LNCaP clone FGC (cell line): ENCODE results near the gene FRAS1.

Experiments used
- DNase-seq: peaks from one replicate; pipeline ENCODE4 v3.0.0-alpha.2; 2011; ENCODE audit warnings: low read depth
- H3K4me3 ChIP-seq: 2 replicates; pipeline ENCODE4 v1.5.1; 2011; ENCODE audit warnings: mild to moderate bottlenecking, low read depth, low read length, control low read depth
- TF ChIP-seq, protein P1 (sequence below): IDR thresholded peaks from 2 replicates; pipeline ENCODE4 v1.5.1; 2012; ENCODE audit warnings: mild to moderate bottlenecking; ENCODE audit not compliant: control insufficient read depth, insufficient read depth; ENCODE audit errors: extremely low read depth

Gene FRAS1

DNA sequence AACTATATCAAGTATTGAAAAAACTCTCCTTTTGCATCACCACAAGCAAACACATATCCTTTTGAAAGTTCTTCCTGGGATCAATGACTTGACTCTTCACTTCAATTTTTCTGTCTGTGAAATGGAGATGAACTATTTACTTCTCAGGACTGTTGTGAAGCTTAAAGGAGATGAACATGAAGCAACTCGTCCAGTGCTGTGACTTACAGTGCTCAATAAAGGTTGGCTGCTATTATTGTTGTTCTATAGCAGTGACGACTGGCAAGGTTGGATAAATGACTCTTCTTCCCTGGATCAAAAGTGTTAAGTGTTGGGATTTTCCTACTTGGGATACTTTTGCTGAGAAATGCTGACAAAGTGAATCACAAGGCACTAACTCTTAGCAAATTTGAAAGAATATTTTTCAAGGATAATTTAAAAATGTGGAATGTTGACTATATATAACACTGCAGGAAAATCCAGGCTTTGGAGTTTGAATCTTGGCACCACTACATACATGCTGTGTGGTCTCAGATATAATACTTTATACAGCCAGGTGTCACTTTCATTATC is 13.7 kb downstream of the FRAS1 start:
- DNase-seq, result no peak
- TF ChIP-seq, protein P1, sequence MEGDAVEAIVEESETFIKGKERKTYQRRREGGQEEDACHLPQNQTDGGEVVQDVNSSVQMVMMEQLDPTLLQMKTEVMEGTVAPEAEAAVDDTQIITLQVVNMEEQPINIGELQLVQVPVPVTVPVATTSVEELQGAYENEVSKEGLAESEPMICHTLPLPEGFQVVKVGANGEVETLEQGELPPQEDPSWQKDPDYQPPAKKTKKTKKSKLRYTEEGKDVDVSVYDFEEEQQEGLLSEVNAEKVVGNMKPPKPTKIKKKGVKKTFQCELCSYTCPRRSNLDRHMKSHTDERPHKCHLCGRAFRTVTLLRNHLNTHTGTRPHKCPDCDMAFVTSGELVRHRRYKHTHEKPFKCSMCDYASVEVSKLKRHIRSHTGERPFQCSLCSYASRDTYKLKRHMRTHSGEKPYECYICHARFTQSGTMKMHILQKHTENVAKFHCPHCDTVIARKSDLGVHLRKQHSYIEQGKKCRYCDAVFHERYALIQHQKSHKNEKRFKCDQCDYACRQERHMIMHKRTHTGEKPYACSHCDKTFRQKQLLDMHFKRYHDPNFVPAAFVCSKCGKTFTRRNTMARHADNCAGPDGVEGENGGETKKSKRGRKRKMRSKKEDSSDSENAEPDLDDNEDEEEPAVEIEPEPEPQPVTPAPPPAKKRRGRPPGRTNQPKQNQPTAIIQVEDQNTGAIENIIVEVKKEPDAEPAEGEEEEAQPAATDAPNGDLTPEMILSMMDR, result no peak
- H3K4me3 ChIP-seq, result no peak overlapping the region

DNA sequence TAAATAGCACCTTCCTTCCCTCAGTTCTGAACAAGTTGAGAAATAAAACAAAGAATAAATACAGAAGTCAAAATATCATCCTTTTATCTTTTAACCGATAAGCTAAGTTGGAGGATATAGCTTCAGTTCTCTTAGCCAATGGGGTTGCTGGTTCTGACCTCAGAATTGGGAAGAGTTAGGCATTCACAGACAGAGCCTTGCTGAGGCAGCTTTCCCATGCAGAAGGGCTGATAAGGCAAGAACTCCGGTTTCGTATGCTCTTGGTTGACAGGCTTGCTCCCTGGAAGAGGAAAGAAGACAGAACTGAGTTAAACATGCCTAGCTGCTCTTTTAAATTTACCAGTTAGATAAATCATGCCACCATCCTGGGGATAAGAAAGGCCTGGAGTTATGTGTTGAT is 17.6 kb downstream of the FRAS1 start:
- DNase-seq, result no peak
- no peak overlapping the region for H3K4me3 ChIP-seq
- TF ChIP-seq, protein P1, result no peak

DNA sequence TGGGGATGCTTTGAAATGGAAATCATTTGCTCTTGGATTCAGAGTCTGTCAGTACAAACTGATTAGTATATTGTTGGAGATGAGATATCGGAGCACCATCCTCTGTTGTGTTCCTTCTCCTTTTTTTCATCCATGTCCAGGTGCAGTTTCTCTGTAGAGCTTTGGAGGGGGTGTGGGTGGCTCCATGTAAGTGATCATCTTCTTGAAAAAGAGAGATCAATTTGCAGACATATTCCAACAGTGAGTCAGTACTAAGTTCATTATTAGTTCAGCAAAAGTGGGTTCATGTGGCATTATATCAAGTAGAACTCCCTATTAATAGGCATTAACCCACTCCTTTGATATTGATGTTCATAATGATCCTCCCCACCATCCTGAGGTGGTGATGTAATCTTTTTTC is 18.9 kb downstream of the FRAS1 start:
- TF ChIP-seq, protein P1, result no peak
- no peak for DNase-seq
- H3K4me3 ChIP-seq, result no peak overlapping the region

DNA sequence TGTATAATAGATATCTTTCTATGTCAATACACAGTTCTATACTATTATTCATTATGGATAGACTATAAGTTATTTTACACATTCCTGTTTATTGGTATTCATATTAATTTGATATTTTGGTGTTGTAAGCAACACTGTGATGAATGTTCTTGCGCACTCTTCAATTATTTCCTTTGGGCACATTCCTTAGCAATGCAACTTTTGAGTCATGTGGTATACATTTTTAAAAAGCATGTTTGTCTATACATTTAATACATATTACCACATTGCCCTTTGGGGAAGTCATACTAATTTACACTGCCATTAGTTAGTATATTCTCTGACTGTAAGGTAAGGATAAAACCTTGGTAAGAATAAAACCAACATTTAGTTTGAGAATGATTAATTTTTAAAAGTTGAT is 21.0 kb downstream of the FRAS1 start:
- TF ChIP-seq, protein P1, result no peak
- no peak for DNase-seq
- H3K4me3 ChIP-seq, result no peak overlapping the region

DNA sequence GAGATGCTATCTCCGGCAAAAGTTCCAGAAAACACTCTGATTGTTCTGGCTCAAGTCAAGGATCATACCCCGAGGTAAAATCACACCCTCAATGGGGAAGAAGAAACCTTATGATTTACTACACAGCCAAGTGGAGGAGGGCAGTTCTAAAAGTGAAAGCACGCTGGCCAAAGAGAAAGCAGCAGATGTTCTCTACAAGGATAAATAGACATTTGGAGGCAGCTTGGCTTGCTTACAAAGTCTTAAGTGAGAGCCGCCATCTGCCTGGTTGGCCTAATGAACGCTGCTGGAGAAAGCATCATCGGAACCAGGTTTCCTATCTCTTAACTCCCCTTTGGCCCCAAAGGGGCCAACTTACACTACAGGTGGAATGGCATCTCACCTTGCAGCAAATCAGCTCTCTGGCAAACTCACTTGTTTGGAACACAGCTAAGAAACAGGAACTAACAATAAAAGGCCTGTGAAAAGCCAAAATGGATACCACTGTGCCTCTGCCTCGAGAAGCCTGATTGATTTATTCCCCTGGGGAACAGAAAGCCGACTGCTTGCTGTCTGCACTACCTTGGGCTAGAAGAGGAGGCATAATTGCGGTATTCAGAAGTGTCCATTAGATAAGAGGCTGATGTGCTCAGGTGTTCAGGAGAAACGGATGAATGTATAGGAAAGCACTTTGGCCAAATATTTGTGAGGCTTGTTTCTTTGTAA is 22.8 kb downstream of the FRAS1 start:
- H3K4me3 ChIP-seq, result no peak overlapping the region
- DNase-seq, result no peak
- TF ChIP-seq, protein P1, result no peak

DNA sequence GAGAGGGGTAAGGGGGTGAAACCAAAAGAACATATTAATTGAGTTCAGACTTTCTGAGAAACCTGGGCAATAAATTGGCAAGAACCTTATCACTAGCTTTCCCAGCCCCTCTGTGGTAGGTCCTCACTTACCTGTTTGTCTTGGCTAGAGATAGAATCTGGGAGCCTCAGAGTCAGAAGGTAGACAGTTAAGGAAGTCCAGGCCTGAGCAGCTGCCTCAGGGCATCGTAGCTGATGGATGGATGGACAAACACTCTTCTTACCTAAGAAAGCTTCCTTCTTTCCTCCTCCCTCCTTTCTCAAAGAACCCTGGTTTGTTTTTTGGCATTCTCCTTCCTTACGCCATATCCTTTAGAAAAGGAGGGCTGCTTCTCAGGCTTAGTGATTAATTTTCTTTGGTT is 24.4 kb downstream of the FRAS1 start:
- DNase-seq, result no peak
- H3K4me3 ChIP-seq, result no peak overlapping the region
- TF ChIP-seq, protein P1, result no peak

DNA sequence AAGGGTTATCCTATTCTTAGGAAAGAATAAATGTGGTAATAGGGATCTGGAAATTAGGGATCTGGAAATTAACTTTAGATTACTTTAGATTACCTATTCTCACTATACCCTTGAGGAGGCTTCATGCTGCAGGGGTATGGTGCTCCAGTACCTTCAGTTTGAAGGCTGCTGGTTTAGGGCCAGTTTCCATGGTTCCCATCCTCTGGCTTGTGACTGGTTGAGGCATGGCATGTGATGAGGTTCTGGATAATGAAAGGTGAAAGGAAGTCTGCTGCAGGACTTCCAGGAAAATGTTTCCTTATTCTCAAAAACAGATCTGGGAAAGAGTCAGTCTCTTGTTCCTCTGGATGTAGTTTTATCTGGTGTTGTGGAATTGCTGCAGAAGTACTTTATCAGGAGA is 25.9 kb downstream of the FRAS1 start:
- TF ChIP-seq, protein P1, result no peak
- H3K4me3 ChIP-seq, result no peak overlapping the region
- DNase-seq, result no peak
